GM21423 (cell line): ENCODE results near the gene NR6A1.
A peak's percentile ranks its signal among the peaks of the same experiment; 100 is the strongest.
"Not testable (repeated sequence)": the region's sequence is repeated elsewhere in the genome, so short reads cannot be mapped to it uniquely, and the experiment has no call there.

Source experiments
- ATAC-seq: cut with Tn5 transposase; IDR thresholded peaks from one replicate; pipeline ENCODE4 v1.9.1; 2021; ENCODE audit warnings: mild to moderate bottlenecking, moderate library complexity; ENCODE audit not compliant: unreplicated experiment

NR6A1 gene

GRCh38 chr9:124621371-124622328, 149.5 kb downstream of the NR6A1 start:
- peak; percentile 51 for ATAC-seq

GRCh38 chr9:124618476-124618875, 152.6 kb downstream of the NR6A1 start:
- ATAC-seq = no peak

- no peak for ATAC-seq
Observed at GRCh38 chr9:124617477-124618141, 153.5 kb downstream of the NR6A1 start.

GRCh38 chr9:124616961-124617360, 154.2 kb downstream of the NR6A1 start:
- ATAC-seq = no peak

- ATAC-seq = not testable (repeated sequence)
Observed at GRCh38 chr9:124615840-124616239, 155.3 kb downstream of the NR6A1 start.

- ATAC-seq = no peak
Observed at GRCh38 chr9:124615100-124615742, 155.9 kb downstream of the NR6A1 start.

GRCh38 chr9:124613849-124614248, 157.3 kb downstream of the NR6A1 start:
- no peak for ATAC-seq

GRCh38 chr9:124611106-124611505, 160.0 kb downstream of the NR6A1 start:
- ATAC-seq = no peak

- ATAC-seq = no peak
Observed at GRCh38 chr9:124606027-124606426, 165.1 kb downstream of the NR6A1 start.

- ATAC-seq = no peak
Observed at GRCh38 chr9:124605258-124605657, 165.9 kb downstream of the NR6A1 start.

- ATAC-seq = no peak
Observed at GRCh38 chr9:124602632-124603031, 168.5 kb downstream of the NR6A1 start.

GRCh38 chr9:124602204-124602603, 168.9 kb downstream of the NR6A1 start:
- ATAC-seq = no peak

GRCh38 chr9:124600407-124600806, 170.7 kb downstream of the NR6A1 start:
- no peak for ATAC-seq

GRCh38 chr9:124599121-124599795, 171.9 kb downstream of the NR6A1 start:
- no peak for ATAC-seq

- no peak for ATAC-seq
Observed at GRCh38 chr9:124598048-124598447, 173.1 kb downstream of the NR6A1 start.

- ATAC-seq = no peak
Observed at GRCh38 chr9:124596172-124596839, 174.8 kb downstream of the NR6A1 start.

GRCh38 chr9:124595743-124596142, 175.4 kb downstream of the NR6A1 start:
- ATAC-seq = no peak

GRCh38 chr9:124594673-124595072, 176.4 kb downstream of the NR6A1 start:
- no peak for ATAC-seq

GRCh38 chr9:124594225-124594624, 176.9 kb downstream of the NR6A1 start:
- no peak for ATAC-seq

GRCh38 chr9:124593651-124594058, 177.5 kb downstream of the NR6A1 start:
- no peak for ATAC-seq
